ENCODE data around the gene RDX.

The RDX gene

GRCh38 chr11:110186456-110186855, 110.0 kb downstream of the RDX start:
- TF ChIP-seq TCF12 (IDR thresholded peaks at IDR 0.05; ENCODE audit: low read depth) (no peak), TEAD4 (IDR thresholded peaks at IDR 0.05) (no peak), EGR1 (IDR thresholded peaks at IDR 0.05) (no peak), CEBPB (IDR thresholded peaks at IDR 0.05) (no peak), TAF1 (IDR thresholded peaks at IDR 0.05; ENCODE audit: low read depth) (no peak), EP300 (IDR thresholded peaks at IDR 0.05; ENCODE audit: borderline replicate concordance) (no peak), USF1 (IDR thresholded peaks at IDR 0.05) (no peak), RAD21 (IDR thresholded peaks at IDR 0.05; ENCODE audit: low read depth) (no peak)

GRCh38 chr11:110185599-110185998, 110.8 kb downstream of the RDX start:
- TF ChIP-seq FOXM1 (IDR thresholded peaks at IDR 0.05; ENCODE audit: borderline replicate concordance, low read depth), result no peak

GRCh38 chr11:110185121-110185591, 111.3 kb downstream of the RDX start:
- TF ChIP-seq YY1 (IDR thresholded peaks at IDR 0.05; ENCODE audit: low read depth) (no peak), EP300 (IDR thresholded peaks at IDR 0.05; ENCODE audit: borderline replicate concordance) (no peak), REST (IDR thresholded peaks at IDR 0.05; ENCODE audit: low read depth) (no peak), RAD21 (IDR thresholded peaks at IDR 0.05; ENCODE audit: low read depth) (no peak), ZBTB7A (IDR thresholded peaks at IDR 0.05; ENCODE audit: low read depth) (no peak), CEBPB (IDR thresholded peaks at IDR 0.05) (no peak), CREB1 (IDR thresholded peaks at IDR 0.05; ENCODE audit: low read depth) (no peak), TCF12 (IDR thresholded peaks at IDR 0.05; ENCODE audit: low read depth) (no peak), FOXM1 (IDR thresholded peaks at IDR 0.05; ENCODE audit: borderline replicate concordance, low read depth) (no peak), USF1 (IDR thresholded peaks at IDR 0.05) (no peak), NFIC (IDR thresholded peaks at IDR 0.05) (no peak), EGR1 (IDR thresholded peaks at IDR 0.05) (no peak), TEAD4 (IDR thresholded peaks at IDR 0.05) (no peak)

- TF ChIP-seq USF1 (IDR thresholded peaks at IDR 0.05) (no peak), CEBPB (IDR thresholded peaks at IDR 0.05) (no peak), RAD21 (IDR thresholded peaks at IDR 0.05; ENCODE audit: low read depth) (no peak), TAF1 (IDR thresholded peaks at IDR 0.05; ENCODE audit: low read depth) (no peak), YY1 (IDR thresholded peaks at IDR 0.05; ENCODE audit: low read depth) (no peak), ZBTB7A (IDR thresholded peaks at IDR 0.05; ENCODE audit: low read depth) (no peak), TEAD4 (IDR thresholded peaks at IDR 0.05) (no peak), EP300 (IDR thresholded peaks at IDR 0.05; ENCODE audit: borderline replicate concordance) (no peak), CREB1 (IDR thresholded peaks at IDR 0.05; ENCODE audit: low read depth) (no peak), FOXM1 (IDR thresholded peaks at IDR 0.05; ENCODE audit: borderline replicate concordance, low read depth) (no peak), REST (IDR thresholded peaks at IDR 0.05; ENCODE audit: low read depth) (no peak), TCF12 (IDR thresholded peaks at IDR 0.05; ENCODE audit: low read depth) (no peak), MAX (IDR thresholded peaks at IDR 0.05) (no peak), EGR1 (IDR thresholded peaks at IDR 0.05) (no peak), NFIC (IDR thresholded peaks at IDR 0.05) (no peak)
Measured at GRCh38 chr11:110184456-110184855, 112.0 kb downstream of the RDX start.

GRCh38 chr11:110182886-110183285, 113.5 kb downstream of the RDX start:
- no peak for TF ChIP-seq ZBTB7A (IDR thresholded peaks at IDR 0.05; ENCODE audit: low read depth)
- TF ChIP-seq CEBPB (IDR thresholded peaks at IDR 0.05), result no peak
- no peak for TF ChIP-seq RAD21 (IDR thresholded peaks at IDR 0.05; ENCODE audit: low read depth)
- no peak for TF ChIP-seq CREB1 (IDR thresholded peaks at IDR 0.05; ENCODE audit: low read depth)
- TF ChIP-seq NFIC (IDR thresholded peaks at IDR 0.05), result no peak
- TF ChIP-seq YY1 (IDR thresholded peaks at IDR 0.05; ENCODE audit: low read depth), result no peak
- TF ChIP-seq REST (IDR thresholded peaks at IDR 0.05; ENCODE audit: low read depth), result no peak
- TF ChIP-seq FOXM1 (IDR thresholded peaks at IDR 0.05; ENCODE audit: borderline replicate concordance, low read depth), result no peak
- TF ChIP-seq EGR1 (IDR thresholded peaks at IDR 0.05), result no peak
- TF ChIP-seq MAX (IDR thresholded peaks at IDR 0.05), result no peak
- no peak for TF ChIP-seq EP300 (IDR thresholded peaks at IDR 0.05; ENCODE audit: borderline replicate concordance)
- TF ChIP-seq TCF12 (IDR thresholded peaks at IDR 0.05; ENCODE audit: low read depth), result no peak
- no peak for TF ChIP-seq USF1 (IDR thresholded peaks at IDR 0.05)
- no peak for TF ChIP-seq TAF1 (IDR thresholded peaks at IDR 0.05; ENCODE audit: low read depth)
- no peak for TF ChIP-seq TEAD4 (IDR thresholded peaks at IDR 0.05)
